GM19372 (cell line): Measurements from ENCODE around the gene FER.
"Not testable (repeated sequence)": the region's sequence is repeated elsewhere in the genome, so short reads cannot be mapped to it uniquely, and the experiment has no call there.

ENCODE experiments used
- ATAC-seq: cut with Tn5 transposase; IDR thresholded peaks from one replicate; pipeline ENCODE4 v1.9.1; 2021; ENCODE audit warnings: mild to moderate bottlenecking, low read depth, moderate library complexity; ENCODE audit not compliant: unreplicated experiment

The FER gene

DNA sequence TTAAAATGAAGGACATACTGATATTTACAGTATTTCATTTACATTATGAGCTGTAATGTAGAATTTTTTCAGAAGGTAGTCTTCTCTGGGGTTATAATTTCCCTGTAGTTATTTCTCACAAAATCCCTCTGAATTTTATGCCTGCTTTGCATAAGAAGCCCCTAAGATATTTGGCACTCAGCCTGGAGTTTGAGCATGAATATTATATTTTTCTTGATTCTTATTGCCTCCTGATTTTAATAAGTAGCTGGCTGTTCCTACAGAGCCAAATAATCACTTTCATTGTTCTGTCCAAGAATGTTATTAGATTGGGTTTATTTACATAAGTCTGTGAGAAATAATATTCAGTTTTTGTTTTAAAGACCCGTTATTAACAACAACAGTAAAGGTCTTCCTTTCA is 195.0 kb downstream of the FER start:
- ATAC-seq = no peak

DNA sequence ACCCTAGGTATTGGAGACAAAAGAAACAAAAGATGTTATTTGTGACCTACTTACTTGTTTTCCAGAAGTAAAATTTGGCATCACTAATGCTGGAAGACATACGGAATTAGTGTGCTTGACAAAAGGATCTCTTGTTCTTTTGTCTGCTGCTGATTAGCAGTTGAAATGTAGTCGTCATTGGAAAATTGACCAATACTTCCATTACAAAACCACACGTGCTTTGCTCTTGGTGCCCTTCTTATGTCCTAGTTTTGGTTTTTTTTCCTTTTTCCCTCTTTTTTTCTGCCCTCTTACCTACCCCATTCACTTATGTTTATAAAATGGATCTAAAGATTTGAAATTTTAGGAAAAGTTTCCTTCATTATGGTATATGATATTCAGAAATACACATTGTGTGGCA is 197.4 kb downstream of the FER start:
- ATAC-seq = no peak

DNA sequence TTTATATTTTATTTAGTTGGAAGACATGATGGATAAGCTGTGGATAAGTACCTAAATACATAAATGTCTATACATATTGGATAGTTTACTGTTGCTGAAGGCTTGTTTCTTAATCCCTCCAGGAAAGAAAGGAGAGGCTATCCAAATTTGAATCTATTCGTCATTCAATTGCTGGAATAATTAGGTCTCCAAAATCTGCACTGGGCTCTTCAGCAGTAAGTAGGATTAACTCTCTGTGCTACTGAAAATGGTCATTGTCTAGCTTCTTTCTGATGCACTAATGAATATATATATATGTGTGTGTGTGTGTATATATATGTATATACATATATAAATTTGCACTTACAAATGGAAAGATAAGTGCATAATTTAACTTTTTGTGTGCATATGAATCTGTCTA is 198.3 kb downstream of the FER start:
- ATAC-seq = no peak

DNA sequence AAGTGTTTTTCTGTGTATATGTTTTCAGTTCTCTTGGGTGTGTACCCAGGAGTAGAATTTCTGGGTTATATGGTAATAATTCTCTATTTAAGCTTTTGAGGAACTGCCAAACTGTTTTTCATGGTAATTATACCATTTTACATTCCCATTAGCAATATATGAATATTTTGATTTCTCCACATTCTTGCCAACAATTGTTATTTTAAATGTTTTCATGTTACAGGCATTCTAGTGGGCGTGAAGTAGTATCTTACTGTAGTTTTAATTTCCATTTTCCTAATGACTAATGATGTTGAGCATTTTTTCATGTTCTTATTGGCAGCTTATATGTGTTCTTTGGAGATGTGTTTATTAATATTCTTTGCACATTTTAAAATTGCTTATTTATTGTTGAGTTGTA is 199.5 kb downstream of the FER start:
- ATAC-seq = no peak

DNA sequence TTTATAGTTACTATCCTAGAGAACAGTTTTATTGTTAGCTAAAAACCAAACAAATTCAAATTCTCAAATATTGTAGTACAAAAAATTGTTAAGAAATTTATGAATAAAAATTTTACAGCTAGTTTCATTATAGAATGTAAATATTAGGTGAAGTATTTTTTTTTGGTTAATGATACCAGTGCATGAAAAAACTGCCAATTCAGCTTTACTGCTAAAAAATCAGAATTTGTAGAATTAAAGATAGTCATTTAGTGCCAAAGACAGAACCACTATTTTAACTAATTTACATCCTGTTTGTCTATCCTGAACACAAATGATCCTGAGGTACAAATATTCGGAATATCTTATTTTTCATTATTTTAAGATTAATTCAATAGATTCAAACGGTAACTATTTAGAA is 202.6 kb downstream of the FER start:
- no peak for ATAC-seq

DNA sequence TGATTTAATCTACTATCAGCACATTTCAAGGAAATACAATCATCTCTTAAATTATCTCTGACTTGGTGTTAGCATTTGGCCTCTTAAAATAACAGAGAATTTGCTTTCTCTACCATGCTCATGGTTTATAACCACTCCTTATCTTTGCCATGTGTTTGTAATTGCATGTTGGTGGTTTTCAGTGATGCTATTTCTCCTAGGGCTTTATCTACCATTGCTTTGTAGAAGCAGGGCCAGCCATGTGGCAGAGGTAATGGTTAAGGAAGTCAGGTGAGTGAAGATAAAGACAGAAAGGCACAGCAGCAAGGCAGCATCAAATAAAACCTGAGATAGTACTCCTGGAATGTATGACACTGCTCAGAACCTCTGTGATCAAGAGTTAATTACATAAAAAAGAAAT is 206.2 kb downstream of the FER start:
- ATAC-seq = no peak

DNA sequence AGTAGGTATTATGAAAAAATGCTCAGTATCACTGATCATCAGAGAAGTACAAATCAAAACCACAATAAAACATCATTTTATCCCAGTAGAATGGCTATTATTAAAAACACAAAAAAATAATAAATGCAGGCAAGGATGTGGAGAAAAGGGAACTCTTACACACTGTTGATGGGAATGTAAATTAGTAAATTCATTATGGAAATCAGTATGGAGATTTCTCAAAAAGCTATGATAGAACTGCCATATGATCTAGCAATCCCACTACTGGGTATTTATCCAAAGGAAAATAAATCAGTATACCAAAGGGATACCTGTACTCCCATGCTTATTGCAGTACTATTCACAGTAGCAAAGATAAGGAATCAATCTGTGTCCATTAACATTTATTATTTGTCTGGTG is 209.6 kb downstream of the FER start:
- no peak for ATAC-seq

DNA sequence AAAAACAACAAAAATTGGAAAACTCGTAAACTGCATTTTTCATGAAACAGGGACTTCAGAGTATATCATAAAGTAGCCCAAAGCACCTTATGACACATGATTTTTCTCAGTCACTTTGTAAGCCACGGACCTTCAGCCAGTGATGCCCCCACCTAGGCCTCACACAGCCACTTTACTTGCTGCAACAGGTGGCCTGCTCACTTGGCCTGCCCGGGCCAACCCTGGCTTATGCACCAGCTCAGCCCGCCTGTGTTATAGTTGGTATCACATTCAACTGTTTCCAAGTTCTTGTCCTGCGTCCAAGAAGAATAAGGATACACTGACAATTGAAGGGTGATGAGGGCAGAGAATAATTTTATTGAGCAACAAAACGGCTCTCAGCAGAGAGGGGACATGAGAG is 219.2 kb downstream of the FER start:
- ATAC-seq = no peak

DNA sequence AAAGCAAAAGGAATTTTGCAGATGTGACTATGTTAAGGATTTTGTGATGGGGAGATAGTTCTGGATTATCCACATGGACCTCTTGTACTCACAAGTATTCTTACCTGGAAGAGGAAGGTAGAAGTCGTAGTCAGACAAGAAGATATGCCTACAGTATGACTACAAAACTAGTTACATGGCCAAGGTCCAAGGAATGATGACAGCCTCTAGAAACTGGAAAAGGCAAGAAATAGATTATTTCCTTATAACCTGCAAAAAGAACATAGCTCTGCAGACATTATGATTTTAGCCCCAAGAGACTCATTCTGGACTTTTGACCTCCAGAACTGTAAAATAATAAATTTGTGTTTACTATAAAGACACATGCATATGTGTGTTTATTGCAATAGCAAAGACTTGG is 226.9 kb downstream of the FER start:
- ATAC-seq = no peak

DNA sequence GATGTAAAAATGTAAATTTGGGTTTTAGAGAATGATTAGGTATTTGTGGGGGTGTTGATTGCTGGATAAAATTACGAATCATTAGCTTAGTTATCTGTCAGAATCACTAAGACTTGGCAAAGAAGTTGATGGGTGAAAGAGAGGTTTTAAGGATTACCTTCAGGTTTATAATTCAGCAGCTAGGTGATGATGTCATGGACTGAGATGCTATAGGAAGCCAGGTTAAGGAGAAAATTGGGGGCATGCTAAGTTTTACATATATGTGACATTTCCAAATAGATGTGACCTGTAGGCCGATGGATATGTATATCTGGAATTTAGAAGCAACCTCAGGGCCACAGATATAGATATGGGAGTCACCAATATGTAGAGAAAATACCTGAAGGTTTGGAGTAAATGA is 228.0 kb downstream of the FER start:
- ATAC-seq = no peak

DNA sequence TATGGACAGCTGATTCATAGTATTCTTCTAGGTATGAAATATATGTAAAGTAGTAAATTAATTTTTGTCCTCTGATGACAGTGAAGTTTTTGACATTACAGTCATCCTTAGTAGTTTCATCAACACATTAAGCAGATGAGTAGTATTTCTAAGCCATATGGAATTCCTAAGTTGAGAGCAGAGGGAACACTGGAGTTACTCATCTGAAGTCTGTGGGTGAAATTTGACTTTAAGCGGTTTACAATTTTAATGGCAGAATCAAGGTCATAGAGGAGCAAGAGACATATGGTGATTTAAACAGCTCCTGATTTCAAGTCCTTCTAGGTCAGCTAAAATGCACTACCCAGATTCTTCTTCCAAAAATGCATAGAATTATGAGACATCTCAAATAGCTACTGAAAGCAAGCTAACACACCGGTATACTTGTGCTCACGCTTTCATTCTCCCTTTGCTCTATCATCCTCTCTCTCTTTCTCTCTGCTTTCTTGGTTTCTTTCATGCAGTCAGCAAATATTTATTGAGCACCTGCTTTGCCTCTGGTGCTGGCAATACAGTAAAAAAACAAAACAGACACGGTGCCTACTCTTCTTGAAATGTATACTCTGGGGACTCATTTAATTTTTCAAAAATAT is 235.9 kb downstream of the FER start:
- ATAC-seq = no peak

DNA sequence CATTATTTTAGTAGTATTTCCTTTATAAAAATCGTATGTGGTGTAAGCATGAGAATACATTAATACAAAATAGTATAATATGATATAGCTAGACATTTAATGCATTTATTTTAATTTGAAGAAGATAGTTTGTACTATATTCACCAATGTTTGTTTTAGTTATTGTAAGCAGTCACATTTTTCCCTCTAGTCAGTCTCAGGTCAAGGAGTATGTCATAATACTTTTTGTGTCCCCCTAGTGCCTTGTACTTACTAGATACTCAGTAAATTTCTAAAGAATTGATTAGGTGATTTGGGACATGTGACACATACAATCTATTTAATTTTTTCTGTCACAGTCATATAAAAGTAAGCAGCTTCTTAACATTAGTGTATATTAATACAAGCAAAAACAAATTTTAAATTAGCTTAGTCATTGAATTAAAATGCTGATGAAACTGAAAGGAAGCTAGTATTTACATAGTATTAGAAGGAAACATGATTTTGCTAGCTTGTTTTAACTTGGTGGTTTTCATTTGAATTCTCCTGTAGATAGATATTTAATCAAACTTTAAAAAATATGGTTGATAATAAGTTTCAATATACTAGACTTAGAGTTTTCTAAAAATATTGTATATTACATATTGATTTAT is 242.2 kb downstream of the FER start:
- ATAC-seq = no peak

DNA sequence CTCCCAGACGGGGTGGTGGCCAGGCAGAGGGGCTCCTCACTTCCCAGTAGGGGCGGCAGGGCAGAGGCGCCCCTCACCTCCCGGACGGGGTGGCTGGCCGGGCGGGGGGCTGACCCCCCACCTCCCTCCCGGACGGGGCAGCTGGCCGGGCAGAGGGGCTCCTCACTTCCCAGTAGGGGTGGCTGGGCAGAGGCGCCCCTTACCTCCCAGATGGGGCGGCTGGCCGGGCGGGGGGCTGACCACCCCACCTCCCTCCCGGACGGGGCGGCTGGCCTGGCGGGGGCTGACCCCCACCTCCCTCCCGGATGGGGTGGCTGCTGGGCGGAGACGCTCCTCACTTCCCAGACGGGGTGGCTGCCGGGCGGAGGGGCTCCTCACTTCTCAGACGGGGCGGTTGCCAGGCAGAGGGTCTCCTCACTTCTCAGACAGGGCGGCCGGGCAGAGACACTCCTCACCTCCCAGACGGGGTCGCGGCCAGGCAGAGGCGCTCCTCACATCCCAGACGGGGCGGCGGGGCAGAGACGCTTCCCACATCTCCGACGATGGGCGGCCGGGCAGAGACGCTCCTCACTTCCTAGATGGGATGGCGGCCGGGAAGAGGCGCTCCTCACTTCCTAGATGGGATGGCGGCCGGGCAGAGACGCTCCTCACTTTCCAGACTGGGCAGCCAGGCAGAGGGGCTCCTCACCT is 244.8 kb downstream of the FER start:
- ATAC-seq = not testable (repeated sequence)

DNA sequence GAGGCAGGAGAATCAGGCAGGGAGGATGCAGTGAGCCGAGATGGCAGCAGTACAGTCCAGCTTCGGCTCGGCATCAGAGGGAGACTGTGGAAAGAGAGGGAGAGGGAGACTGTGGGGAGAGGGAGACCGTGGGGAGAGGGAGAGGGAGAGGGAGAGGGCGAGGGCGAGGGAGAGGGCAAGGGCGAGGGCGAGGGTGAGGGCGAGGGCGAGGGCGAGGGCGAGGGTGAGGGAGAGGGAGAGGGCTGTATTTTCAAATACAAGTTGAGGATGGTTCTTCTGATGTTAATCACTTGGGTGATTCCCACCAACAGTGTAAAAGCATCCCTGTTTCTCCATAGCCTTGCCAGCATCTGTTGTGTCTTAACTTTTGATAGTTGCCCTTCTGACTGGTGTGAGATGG is 245.7 kb downstream of the FER start:
- not testable (repeated sequence) for ATAC-seq

DNA sequence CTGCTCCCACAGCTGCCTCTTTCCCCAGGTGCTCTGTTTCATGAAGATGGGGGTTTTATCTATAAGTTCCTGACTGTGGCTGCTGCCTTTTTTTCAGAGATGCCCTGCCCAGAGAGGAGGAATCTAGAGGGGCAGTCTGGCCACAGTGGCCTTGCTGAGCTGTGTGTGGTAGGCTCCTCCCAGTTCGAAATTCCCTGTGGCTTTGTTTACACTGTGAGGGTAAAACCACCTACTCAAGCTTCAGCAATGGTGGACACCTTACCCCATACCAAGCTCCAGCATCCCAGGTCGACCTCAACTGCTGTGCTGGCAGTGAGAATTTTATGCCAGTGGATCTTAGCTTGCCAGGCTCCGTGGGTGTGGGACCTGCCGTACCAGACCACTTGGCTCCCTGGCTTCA is 250.0 kb downstream of the FER start:
- no peak for ATAC-seq

DNA sequence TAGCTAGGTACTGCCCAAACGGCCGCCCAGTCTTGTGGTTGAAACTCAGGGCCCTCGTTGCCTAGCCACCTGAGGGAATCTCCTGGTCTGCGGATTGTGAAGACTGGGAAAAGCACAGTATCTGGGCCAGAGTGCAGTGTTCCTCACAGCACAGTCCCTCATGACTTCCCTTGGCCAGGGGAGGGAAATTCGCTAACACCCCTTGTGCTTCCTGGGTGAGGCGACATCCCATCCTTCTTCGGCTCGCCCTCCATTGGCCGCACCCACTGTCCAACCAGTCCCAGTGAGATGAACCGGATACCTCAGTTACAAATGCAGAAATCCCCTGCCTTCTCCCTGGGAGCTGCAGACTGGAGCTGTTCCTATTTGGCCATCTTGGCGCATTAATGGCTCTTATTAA is 250.5 kb downstream of the FER start:
- no peak for ATAC-seq

DNA sequence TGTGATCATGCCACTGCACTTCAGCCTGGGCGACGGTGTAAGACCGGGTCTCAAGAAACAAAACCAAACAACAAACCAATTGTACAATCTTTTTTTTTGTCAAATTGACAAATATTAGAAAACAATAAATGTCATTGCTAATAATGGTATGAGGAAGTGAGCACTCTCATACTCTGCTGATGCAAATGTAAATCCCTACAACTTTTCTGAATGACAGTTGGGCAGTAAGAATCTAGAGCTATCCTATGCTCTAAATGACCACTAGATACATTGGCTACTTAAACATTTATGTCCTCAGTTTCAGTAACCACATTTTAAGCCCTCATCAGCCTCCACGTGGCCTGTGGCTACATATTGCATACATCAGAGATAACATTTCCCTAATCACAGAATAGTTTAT is 256.2 kb downstream of the FER start:
- ATAC-seq = peak; percentile 59

DNA sequence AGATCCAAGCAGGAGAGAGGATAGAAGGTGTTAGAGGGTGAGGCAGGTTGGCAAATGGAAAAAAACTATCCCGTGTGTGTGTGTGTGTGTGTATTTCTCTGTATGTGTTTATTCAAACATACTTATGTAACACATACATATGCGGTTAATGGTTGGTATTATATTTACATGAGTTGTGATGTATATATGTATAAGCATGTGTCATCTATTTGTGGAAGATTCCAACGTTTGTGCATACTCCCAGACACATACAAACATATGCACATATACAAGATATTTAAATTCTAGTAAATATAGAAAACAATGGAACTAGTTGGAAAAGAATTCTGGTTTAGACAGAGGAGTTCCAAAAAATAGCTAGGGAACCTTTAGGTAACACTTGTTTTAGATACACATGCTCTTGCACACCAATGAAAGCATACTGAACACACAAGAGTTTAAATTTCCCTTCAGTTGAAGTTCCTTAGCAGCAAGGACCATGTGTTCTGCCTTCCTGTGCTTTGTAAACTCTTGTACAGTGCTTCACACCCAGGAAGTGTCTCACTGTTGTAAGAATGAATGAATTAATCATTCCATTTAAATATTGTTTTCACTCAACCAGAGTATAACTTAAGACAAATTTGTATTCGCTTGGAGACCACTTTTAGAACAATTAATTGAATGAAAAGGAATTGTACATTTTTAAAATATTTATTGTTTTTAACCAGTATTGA is 257.8 kb downstream of the FER start:
- ATAC-seq = no peak

DNA sequence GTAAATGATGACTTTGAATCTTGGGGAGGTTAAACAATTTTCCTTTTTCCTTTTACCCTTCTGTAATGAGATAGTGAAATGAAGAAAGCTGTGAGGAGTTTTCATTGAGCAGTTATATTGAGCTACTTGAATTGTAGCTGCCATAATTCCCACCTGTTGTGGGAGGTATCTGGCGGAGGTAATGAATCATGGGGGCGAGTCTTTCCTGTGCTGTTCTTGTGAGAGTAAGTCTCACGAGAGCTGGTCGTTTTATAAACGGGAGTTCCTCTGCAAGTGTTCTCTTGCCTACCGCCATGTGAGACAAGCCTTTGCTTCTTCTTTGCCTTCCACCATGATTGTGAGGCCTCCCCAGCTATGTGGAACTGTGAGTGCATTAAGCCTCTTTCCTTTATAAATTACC is 258.4 kb downstream of the FER start:
- no peak for ATAC-seq

DNA sequence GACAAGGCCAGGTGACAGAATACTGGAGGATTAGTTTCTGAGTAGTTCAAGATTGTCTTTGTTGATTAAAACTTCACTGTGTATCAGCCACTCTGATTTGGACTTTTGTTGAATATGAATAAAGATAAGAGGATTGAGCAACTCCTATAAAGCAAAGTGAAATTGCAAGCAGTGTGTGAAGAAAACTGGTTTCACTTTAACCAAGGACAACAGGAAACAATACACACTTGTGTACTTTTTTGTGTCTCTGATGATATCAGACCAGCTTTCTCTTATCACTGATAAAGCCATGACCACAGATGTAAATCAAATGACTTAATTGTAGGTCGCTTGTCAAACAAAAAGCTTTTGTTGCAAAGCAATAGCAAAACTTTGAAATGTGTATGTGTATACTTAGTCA is 268.6 kb downstream of the FER start:
- no peak for ATAC-seq

DNA sequence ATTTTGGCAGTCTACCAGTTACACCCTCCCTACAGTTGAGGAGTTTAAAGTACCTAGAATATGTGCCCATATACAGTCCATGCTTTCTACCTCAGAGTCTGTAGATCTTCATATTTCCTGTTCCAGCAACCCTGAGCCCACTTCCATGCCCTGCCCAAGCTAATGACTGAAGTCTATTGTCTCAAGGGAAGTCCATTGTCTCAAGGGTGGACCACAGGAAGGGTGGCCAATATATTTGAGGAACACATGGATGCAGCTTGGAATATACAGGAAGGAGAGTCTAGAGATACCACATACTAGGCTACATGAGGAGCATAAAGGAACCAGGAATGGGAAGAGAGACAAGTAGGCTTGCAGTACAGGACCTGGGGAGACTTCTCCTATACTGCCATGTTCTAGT is 274.4 kb downstream of the FER start:
- ATAC-seq = no peak

DNA sequence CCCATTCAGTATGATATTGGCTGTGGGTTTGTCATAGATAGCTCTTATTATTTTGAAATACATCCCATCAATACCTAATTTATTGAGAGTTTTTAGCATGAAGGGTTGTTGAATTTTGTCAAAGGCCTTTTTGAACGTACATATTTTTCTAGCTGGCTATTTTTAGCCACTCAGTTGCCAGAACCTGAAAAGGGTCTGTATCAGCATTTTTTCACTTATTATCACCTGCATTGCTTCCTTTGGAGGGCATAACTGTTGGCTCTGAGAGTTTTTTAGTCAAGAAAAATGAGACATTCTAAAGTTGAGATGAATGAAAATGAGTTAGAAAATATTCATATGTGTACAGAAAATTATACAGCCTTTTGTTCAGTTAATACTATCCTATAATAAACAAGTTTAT is 278.0 kb downstream of the FER start:
- not testable (repeated sequence) for ATAC-seq
